Activated CD8-positive, alpha-beta memory T cell treated with anti-CD3 and anti-CD28 coated beads for 48 hours (primary cell): ENCODE data around the gene TOR1A.
"Not testable (repeated sequence)": the region's sequence is repeated elsewhere in the genome, so short reads cannot be mapped to it uniquely, and the experiment has no call there.

Experiments
- DNase-seq, 3 experiments: peaks; one replicate each; pipeline ENCODE4 v3.0.0-alpha.2; 2020; ENCODE audit warnings: low read depth in 2 of 3, low spot score in 2 of 3

Gene TOR1A

DNA sequence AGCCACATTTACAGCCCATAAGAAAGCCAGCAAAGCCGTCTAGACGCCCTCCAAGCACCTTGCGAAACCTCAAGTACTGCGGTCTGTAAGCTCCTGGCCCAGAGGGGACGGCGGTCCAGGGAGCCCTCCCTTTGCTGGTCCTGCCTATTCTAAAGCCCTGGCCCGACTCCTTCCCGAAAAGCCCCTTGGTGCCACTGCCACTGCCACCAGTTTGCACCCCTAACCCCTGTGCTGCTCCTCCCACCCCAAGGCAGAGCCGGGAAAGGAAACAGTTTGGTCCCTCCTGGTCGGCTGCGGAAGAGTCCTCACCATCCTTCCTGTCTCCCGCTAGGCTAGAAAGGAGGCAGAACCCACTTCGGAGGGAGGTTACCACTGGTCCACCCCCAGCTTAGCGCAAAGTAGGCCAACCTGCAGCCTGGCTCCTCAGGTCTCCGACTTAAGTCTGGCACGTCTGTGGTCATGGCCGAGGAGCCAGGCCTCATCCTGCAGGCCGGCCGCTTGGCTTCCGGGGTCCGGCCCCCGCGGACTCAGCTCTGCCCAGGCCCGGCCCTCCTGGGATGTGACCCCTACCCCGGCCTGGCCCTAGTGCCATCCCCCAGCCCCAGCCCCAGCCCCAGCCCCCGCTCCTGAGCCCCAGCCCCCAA is 916 bp downstream of the TOR1A start:
- no peak for DNase-seq

GRCh38 chr9:129816501-129817435 is 7.2 kb downstream of the TOR1A start:
- DNase-seq: no peak

DNA sequence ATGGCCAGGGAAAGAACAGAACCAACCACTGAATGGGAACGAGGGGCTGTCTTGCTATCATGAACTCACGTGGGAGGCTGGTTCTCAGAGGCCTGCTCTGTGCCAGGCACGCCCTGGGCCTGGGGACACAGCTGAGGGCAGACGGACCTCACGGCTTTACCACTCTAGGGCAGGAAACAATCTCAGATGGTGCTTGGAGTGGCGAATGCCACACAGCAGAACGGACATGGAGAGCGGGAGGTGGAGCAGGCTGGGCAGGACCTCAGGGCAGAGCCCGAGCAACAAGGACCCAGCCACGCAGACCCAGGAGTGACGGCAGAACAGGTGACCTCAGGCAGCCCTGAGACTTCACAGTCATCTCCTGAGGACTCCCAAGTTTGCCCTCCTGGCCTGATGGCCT is 8.7 kb downstream of the TOR1A start:
- no peak for DNase-seq

DNA sequence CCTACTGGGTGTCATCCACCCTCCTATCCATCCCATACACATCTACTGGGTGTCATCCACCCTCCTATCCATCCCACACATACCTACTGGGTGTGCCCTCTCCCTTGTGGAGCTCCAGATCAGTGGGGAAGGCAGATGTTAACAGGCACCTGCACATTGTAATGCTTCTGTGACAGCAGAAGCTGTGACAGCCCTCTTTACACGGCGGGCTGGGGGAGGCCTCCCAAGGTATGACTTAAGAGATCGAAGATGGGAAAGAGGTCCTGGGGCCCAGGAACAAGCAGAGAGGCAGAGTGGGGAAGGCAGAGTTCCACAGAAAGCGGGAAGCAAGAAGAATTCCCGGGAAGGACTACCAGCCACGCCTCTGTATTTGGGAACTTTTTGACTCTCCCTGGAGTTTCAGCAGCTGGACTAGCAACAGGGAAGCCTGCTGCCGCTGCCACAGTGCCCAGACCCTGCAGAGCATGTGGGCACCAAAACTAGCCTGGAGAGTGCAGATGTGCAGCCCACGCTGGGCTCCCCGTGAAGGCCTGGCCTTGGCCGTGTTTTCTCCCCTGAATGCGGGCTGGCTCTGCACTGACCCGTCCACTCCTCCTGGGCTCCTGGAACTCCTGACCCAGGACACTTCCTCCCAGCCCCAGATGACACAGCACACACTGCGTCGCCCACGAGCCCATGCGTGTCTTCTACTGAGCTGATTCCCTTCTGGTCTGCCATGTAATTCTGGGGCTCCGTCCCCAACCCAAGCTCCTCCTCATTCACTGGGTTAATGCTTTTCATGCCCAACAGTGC is 9.3 kb downstream of the TOR1A start:
- no peak for DNase-seq

DNA sequence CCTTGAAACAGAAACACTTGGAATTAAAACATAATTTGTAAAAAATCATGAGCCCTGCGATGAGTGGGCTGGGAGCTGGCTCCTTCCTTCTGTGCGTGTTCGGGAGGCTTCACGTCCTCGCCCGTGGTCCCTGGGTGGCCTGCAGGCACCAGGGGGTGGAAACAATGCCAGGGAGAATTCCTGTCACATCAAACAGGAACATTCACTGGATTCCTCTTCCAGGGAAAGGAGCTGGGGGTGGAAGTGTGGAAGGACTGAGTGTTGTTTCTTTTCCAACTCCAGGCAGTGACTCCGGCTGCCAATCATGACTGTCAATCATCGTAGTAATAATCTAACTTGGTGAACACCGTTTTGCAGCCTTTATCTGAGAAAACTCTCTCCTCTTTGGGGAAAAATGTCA is 10.3 kb downstream of the TOR1A start:
- DNase-seq: no peak

- DNase-seq: no peak
Measured at GRCh38 chr9:129812385-129812784, 11.6 kb downstream of the TOR1A start.

DNA sequence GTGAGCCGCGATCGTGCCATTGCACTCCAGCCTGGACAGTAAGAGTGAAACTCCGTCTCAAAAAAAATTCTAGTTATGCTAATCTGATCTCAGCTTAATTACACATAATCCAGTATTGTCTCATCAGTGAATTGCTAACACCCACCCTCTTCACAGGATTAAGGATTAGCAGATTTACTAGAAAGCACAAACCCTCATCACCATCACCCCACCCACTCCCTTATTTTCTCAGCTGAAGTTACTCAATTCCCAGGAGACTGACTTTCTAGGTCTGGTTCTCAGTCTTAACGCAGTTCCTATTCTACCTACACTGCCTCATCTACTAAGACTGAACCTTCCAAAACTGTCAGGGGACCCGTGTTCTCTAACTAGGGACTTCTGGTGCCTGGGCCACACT is 12.0 kb downstream of the TOR1A start:
- no peak for DNase-seq

DNA sequence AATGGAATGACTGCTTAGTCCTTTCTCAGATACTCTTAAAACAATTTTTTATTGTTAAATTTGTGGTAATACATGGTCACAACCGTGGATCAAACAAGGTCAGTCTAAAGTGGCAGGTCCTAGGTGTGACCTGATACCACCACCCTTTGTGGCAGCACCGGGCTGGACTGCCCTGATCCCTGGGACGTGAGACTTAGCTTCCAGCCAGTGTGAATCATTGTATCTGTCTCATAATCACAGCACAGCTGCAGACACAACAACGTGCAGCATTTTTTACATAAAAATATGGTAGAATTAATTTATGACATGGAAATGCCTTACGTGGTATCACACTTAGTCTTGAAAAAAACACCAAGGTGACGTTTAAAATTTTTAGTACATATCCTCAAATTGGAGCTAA is 13.1 kb downstream of the TOR1A start:
- no peak for DNase-seq

DNA sequence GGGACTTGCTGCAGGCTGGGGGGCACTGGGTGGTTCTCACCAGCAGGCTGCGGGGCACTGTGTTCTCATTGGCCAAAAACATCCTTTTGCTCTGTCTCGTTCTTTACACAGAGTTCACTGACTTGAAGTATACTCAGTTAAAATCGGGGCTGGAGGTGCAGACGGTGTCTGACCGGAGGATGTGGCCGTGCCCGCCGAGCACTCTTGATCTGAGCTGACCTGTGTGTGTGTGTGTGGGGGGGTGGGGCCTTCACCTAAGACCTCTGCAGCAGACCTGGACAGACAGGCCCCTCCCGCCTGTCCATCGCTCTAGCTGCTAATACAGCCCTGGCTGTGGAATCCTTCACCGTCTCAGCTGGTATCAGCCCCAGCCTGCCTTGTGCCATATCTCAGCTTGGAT is 13.8 kb downstream of the TOR1A start:
- DNase-seq: no peak

DNA sequence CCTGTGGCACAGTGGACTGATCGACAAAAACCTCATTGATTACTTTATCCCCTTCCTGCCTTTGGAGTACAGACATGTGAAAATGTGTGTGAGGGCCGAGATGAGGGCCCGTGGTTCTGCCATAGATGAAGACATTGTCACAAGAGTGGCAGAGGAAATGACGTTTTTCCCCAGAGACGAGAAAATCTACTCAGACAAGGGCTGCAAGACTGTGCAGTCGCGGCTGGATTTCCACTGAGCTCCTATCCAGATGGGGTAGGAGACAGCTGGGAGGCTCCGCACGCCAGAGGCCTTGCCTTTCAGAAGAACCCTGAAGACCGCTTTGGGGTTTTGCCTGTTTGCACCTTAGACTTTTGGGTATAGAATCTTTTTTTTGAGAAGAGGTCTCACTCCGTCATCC is 14.6 kb downstream of the TOR1A start:
- DNase-seq: no peak

- no peak for DNase-seq
Measured at GRCh38 chr9:129806061-129806460, 17.9 kb downstream of the TOR1A start.

GRCh38 chr9:129803676-129804060 is 20.3 kb downstream of the TOR1A start:
- no peak for DNase-seq

DNA sequence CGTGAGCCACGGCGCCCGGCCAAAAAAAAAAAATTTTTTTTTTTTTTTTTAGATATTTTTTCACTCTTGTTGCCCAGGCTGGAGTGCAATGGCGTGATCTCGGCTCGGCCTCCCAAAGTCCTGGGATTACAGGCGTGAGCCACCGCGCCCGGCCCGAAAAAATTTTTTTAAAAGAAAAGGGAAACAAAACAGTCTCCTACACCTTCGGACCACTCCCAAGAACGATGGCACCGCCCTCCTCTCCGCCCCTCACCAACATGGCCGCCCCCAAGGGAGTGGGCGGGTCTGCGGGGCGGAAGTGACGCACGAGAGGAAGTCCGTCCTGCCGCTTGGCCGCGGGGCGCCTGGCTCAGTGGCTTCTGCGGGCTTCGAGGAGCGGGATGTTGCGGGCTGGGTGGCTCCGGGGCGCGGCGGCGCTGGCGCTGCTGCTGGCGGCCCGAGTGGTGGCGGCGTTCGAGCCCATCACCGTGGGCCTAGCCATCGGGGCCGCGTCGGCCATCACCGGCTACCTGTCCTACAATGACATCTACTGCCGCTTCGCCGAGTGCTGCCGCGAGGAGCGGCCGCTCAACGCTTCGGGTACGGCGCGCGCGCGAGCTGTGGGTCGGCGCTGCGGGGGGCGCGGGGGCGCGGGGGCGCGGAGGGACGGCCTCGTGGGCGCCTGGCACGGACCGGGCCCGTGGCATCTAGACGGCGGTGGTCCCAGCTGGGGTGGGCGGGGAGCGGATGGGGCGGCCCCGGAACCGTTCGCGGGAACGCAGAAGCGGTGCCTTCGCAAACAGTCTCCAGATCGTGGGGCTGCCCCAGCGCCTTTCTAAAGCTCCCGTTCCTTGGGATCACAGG is 20.9 kb downstream of the TOR1A start, which contains the start of gene TOR1B:
TOR1B (plus strand) TSS at position 352 of the 843 bp plus-strand sequence; CDS start at position 381, 29 bp downstream.
- peak; percentile 87 to 94 (median 89) for DNase-seq

DNA sequence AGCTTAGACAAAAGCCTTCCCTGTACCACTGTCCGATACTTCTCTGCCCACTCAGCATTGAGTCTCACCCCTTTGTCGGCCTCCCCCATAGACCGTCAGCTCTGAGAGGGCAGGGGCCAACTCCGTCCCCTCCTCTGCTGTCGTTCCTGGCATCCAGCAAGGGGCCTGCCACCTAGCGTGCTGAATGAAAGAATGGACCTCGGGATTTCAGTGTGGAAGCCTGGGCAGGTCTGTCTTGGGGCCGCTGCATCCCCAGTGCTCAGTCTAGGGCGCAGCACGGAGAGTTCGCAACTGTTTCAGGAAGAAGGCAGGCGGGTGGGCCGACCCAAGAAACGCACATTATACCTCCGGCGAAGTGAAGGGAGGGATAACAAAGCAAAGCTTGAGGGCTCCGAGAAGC is 22.4 kb downstream of the TOR1A start:
- no peak for DNase-seq

- no peak for DNase-seq
Measured at GRCh38 chr9:129798973-129799372, 25.0 kb downstream of the TOR1A start.

- not testable (repeated sequence) for DNase-seq
Measured at GRCh38 chr9:129796029-129796428, 27.9 kb downstream of the TOR1A start.

- DNase-seq: no peak
Measured at GRCh38 chr9:129794549-129794948, 29.4 kb downstream of the TOR1A start.

- no peak for DNase-seq
Measured at GRCh38 chr9:129786481-129786880, 37.5 kb downstream of the TOR1A start.

DNA sequence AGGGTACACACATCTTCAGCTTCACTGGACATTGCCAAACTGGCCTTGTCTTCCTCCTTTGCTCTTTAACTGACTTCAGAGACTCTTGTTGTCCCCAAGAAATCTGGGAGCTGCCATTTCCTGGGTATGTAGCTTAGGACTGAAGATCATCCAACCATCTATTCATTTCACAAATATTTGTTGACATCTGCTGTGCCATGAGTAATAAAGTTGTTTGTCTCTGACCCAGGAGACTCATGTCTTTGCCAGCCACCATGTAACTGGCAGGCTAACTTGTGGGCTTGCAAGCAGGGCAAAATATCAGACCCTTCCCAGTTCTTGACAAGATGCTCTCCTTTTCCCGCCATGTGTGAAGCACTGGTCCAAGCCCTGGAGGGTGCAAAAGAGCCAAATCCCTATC is 38.1 kb downstream of the TOR1A start:
- DNase-seq: no peak

DNA sequence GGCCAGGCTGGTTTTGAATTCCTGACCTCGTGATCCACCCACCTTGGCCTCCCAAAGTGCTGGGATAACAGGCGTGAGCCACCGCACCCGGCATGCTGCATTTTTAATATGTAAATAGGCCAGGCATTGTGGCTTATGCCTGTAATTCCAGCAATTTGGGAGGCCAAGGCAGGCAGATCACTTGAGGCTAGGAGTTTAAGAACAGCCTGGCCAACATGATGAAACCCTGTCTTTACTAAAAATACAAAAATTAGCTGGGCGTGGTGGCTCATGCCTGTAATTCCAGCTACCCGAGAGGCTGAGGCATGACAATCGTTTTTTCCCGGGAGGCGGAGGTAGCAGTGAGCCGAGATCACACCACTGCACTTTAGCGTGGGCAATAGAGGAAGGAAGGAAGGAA is 39.0 kb downstream of the TOR1A start:
- DNase-seq: not testable (repeated sequence)
